LNCAP (cell line): Measurements from ENCODE around the gene ACOT11.

Source experiments
- TF ChIP-seq, protein P1 (sequence below): fragments of 450-650 bp; IDR thresholded peaks from 2 replicates; pipeline ENCODE4 v1.5.1; 2017; ENCODE audit warnings: mild to moderate bottlenecking

ACOT11 gene

DNA sequence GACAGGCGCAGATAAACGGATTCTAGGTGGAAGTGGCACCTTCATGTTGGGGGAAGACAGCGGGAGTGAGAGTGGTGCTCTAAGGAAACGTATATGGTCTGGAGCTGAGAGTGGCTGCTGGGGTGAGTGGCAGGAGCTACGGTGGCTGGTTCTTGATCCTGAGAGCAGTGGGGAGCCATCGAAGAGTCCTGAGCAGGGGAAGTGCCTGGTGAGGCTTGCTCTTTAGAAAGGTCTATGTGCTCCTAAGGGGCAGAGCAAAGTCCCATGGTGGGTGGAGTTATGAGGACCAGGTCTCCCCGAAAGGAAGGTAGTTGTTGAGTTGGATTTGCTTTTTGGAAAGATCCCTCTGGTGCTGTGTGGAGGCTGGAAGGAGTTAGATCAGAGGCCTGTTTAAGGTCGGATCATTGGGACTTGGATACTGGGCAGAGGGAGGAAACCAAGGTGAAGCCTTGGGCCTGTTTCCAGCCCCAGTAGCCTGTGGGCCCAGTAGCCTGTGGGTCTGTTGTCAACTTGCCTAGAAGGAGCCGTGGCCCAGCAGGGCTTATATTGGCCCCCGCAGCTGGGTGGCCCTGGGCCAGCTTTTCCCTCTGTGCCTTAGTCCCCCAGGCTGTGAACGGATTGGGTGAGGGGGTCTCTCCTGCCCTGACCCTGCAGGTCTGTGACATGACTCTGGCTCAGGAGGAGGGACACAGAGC, 33.0 kb downstream of the ACOT11 start:
- TF ChIP-seq, protein P1, sequence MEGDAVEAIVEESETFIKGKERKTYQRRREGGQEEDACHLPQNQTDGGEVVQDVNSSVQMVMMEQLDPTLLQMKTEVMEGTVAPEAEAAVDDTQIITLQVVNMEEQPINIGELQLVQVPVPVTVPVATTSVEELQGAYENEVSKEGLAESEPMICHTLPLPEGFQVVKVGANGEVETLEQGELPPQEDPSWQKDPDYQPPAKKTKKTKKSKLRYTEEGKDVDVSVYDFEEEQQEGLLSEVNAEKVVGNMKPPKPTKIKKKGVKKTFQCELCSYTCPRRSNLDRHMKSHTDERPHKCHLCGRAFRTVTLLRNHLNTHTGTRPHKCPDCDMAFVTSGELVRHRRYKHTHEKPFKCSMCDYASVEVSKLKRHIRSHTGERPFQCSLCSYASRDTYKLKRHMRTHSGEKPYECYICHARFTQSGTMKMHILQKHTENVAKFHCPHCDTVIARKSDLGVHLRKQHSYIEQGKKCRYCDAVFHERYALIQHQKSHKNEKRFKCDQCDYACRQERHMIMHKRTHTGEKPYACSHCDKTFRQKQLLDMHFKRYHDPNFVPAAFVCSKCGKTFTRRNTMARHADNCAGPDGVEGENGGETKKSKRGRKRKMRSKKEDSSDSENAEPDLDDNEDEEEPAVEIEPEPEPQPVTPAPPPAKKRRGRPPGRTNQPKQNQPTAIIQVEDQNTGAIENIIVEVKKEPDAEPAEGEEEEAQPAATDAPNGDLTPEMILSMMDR = no peak

DNA sequence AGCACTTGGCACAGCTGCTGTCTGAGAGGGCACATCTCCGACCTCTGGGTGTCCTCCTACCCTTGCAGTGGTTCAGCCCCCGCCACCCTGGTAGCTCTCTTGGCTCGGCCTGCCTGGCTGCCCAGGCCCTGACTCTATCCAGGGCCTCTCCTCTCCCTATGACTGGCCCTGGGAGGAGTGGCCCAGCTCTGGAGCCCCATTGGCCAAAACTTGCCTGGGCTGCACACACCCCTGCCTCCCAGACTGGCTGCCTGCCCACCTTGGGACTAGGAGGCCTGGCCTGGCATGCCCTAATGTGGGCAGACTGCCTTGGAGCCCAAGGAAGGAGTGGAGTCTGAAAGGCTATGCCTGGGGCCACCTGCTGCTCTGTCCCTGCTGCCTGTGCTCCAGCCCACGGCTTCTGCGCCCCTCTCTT, 33.6 kb downstream of the ACOT11 start:
- TF ChIP-seq, protein P1 = no peak

DNA sequence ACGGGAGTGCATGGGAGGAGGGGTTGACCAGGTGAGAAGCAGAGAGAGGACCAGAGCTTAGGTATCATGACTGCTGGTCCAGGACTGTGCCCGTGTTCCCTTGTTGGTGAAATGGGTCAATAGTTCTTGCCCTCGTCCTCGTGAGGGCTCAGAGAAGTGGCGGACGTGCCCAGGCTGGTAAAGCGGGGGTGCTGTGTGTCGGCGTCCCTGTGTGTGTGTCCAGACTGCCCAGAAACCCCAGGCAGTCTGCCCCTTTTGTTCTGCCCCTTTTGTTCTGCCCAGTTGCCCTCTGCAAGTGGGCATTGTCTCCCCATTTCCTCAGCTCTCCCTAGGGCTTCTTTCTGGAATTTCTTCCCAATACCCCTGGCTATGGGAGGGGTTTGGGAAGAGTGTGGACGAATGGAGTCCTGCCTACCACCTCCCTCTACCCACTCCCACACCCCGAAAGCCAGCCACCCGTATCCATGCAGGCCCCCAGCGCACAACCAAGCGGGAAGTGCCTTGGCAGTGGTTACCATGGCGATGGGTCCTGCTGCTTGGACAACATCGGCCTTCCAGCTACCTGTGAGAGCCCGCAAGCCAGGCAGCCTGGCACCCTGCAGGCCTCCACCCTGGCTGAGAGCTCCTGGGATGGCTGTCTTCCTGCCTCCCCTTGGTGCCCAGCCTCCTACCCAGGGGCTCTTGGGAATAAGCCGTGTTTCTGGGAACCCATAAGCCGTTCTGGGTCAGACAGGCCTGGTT, 34.7 kb downstream of the ACOT11 start:
- TF ChIP-seq, protein P1 = no peak

DNA sequence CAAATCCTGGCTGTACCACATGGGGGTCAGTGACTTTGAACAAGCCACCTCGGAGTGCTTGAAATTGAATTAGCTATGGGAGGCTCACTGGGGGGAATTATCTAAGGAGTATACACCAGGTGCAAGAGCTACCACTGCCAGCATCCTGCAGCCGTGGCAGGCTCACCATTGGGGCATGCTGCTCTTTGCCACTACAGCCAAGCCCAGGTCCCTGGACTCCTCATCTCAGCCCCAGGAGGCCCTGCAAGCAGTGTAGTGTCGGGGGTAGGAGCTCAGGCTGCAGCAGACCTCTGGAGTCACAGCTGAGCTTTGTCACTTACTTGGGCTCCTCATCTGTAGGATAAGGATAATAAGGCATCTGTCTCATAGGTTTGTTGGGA, 35.3 kb downstream of the ACOT11 start:
- TF ChIP-seq, protein P1 = no peak

DNA sequence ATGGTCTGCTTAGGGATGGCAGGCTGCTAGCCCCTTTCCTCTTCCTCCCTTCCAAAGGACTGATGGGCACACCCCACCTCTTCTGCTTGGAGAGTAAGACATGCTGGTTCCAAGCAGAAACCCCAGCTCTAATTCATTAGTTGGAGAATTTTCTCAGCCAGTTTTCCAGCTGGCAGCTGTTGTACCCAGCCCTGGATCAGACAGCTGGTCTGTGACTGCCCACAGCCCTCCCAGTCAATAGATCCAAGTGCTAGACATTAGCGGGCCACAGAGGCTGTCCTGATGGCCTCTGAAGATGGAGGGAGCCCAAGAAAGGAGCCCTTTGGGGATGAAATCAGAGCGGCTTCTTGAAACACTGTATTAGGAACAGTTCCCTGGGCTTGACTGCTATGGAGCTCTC, 35.8 kb downstream of the ACOT11 start:
- TF ChIP-seq, protein P1 = no peak

DNA sequence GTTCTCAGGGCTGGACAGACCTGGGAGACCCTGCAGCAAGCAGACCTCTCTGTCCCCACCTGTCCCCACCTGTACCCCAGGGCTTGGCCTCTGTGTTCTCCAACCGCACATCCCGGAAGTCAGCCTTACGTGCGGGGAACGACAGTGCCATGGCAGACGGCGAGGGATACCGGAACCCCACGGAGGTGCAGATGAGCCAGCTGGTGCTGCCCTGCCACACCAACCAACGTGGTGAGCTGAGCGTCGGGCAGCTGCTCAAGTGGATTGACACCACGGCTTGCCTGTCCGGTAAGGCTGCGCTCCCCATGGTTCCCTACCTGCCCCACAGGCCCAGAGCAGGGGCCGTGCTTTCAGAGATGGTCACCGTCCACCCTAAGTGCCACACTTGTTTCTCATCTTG, 36.5 kb downstream of the ACOT11 start:
- TF ChIP-seq, protein P1 = no peak

DNA sequence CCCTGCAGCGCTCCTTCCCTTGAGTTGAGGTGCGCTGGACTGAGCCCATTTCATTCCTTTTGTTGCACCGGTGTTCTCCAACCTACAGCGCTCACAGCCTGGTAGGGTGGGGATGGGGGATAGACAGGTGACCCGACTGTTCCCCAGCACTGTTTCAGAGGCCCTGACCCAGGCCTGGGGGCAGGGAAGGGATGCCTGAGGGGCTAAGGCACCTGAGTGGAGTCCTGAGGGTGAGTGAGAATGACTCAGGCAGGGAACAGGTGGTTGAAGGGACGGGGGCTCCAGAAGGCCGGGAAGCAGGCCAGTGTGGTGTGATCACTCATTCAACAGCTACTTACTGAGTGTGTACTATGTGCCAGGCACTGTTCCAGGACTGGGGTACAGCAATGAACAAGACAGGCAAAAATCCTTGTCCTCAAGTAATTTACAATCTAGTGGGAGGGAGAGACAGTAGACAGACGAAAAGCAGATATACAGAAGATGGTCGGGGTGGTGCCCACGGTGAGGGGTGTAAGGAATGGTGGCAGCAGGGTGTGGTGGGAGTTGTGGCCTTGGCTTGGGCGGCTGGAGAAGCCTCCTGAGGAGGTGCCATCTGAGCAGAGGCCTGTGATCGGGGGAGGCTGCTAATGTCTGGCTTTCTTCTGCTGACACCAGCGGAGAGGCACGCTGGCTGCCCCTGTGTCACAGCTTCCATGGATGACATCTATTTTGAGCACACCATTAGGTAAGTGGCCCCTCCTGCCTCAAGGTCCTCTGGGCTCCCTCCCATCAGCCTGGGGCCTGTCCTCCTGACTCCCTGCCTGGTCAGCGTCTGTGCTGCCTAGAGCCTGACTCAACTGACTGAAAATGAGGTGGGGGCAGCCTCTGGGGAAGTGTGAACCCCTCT, 37.4 kb downstream of the ACOT11 start:
- TF ChIP-seq, protein P1 = no peak
